Subcutaneous adipose tissue (tissue), 4 donors: Measurements from ENCODE around the gene NOL3. TPM values are rescaled to one million over a fixed set of nuclear protein-coding genes. Genes with fewer than 3 reads are reported as not detected.
A peak's percentile ranks its signal among the peaks of the same experiment; 100 is the strongest.

Source experiments
- small RNA-seq: library from RNA; depleted of rRNA; stranded (forward); fragments of <200 nt; gene quantifications from one replicate; pipeline ENCODE3, GENCODE V24; 2016
- total RNA-seq, 4 donors: library from RNA; depleted of rRNA; stranded (reverse); fragments of >200 nt; gene quantifications; one replicate each; pipeline ENCODE4 v1.1.0, GENCODE V29; 2016
- TF ChIP-seq, protein P1 (sequence below): fragments of 450-650 bp; IDR thresholded peaks from one replicate; pipeline ENCODE4 v1.5.1; 2016; ENCODE audit warnings: low read depth, mild to moderate bottlenecking, control low read depth, antibody characterized with exemption, moderate library complexity

NOL3 gene
- total RNA-seq, 4 donors from 2014 or later, result 22.9 to 106 (median 57.4) TPM

GRCh38 chr16:67212766-67213165 lies 42.4 kb downstream of the NOL3 start:
- TF ChIP-seq, protein P1, sequence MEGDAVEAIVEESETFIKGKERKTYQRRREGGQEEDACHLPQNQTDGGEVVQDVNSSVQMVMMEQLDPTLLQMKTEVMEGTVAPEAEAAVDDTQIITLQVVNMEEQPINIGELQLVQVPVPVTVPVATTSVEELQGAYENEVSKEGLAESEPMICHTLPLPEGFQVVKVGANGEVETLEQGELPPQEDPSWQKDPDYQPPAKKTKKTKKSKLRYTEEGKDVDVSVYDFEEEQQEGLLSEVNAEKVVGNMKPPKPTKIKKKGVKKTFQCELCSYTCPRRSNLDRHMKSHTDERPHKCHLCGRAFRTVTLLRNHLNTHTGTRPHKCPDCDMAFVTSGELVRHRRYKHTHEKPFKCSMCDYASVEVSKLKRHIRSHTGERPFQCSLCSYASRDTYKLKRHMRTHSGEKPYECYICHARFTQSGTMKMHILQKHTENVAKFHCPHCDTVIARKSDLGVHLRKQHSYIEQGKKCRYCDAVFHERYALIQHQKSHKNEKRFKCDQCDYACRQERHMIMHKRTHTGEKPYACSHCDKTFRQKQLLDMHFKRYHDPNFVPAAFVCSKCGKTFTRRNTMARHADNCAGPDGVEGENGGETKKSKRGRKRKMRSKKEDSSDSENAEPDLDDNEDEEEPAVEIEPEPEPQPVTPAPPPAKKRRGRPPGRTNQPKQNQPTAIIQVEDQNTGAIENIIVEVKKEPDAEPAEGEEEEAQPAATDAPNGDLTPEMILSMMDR, result no peak

DNA sequence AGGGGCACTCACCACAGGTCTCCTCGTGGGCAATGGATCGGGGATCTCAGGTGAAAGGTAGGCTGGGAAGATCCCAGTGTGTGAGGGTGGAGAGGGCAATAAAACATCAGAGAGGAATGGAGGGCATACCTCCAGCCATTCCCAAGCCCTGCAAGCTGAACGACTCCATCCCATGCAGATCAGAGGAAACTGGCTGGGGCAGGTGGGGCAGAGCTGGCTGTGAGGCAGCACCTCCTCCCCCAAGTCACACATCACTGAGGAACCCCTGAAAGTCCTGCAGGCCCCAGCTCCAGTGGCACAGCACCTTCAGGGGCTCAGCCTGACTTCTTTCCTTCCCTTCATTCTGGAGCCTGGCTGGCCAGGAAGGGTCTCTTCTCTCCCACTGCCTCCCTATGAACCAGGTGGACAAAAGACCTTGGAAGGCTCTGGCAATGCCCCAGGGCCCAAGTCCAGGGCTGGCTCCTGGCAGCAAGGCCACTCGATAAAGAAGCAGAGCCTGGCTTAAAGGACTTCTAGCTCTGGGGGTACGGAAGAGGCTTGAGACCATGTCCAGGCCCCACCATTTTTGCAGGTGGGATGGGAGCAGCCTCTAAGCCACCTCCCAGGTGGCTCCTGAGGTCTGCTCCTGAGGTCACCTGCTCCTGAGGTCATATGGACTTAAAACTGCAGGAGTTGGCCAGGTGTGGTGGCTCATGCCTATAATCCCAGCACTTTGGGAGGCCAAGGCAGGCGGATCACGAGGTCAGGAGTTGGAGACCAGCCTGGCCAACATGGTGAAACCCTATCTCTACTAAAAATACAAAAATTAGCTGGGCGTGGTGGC lies 43.1 kb downstream of the NOL3 start:
- TF ChIP-seq, protein P1, result no peak

DNA sequence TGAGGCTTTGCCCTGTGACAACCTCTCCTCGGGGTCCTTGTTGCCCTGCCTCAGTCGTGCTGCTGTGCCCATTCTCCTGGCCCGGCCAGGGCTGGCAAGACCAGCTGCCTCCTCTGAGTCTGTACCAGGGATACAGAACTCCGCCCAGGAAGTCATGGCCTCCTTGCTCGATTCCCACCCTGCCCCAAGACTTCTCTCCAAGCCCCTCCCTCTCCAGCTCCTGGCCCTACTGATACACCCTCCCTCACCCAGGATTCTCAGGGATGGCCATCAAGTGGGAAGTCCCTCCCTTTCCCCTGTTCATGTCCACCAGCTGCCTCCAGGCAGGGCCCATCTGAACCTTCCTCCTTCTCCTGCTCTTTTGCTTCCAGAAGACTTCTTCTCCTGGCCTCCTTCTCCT lies 45.4 kb downstream of the NOL3 start:
- TF ChIP-seq, protein P1, result no peak

DNA sequence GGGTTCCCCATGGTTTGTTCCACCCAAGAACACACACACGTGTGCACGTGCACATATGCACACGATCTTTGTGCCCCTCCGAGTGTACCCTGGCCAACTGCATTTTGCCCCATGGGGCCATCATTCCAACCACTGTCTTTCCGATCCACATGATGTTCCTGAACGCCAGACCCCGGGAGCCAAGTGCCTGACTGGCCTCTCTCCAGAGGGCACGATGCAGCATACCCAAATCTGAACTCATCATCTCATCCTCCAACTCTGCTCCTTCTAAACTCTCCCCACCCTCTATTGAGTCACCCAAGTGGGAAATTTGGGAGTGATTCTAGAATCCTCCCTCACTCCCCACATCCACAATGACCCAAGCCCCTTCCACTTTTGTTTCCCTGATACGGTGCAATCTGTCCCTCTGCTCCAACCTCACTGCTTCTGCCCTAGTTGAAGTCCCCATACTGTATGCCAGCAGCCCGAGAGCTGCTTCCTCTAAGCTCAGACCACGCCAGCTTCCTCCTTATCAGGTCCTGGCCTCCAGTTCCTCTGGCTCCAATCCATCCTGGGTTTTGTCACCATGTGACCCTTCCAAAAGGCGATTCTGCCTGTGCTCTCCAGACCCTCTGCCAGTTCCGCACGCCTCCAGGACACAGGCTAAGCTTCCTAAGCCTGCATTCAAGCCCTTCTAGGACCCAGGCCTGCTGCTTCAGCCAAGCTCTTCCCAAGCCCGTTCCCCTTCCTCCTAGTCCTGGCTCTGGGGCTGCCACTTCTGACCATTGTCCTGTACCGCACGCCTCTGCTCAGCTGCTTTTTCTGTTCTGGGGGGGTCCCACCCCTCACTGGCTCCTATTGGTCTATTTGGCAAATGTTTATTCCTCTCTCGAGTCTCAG lies 46.5 kb downstream of the NOL3 start:
- TF ChIP-seq, protein P1, result no peak

- TF ChIP-seq, protein P1, result no peak
These were observed 53.7 kb downstream of the NOL3 start for GRCh38 chr16:67223992-67224391.

Small RNA genes within 50 kb of the gene (small RNA-seq; reads per million reads assigned to genes)
- 44.8 reads per million, percentile 96 among the genes with 10 or more reads in this experiment for gene MIR328

Other genes with a start within 250 kb of the NOL3 start
- 10 to 100 TPM in 2 of 4 donors, 1 to 10 TPM in 2; 2.4 to 15.9 (median 9.8) TPM for gene RRAD, start 245.0 kb upstream of the NOL3 start, total RNA-seq
- 10 to 100 TPM; 59.2 to 67.0 (median 63.7) TPM for gene CIAO2B, start 236.1 kb upstream of the NOL3 start, total RNA-seq
- 10 to 100 TPM; 26.9 to 56.7 (median 35.1) TPM for gene CES2, start 235.0 kb upstream of the NOL3 start, total RNA-seq
- 1 to 10 TPM in 3 of 4 donors, under 1 TPM in 1; 0.16 to 3.1 (median 1.9) TPM for gene CES3, start 209.3 kb upstream of the NOL3 start, total RNA-seq
- gene CES4A, start 181.9 kb upstream of the NOL3 start, total RNA-seq, result 10 to 100 TPM in 1 of 4 donors, 1 to 10 TPM in 3; 5.4 to 25.2 (median 6.6) TPM
- gene CBFB, start 141.4 kb upstream of the NOL3 start, total RNA-seq, result 10 to 100 TPM; 35.2 to 46.2 (median 42.4) TPM
- gene PHAF1, start 60.6 kb upstream of the NOL3 start, total RNA-seq, result 10 to 100 TPM; 15.1 to 30.1 (median 19.1) TPM
- gene B3GNT9, start 19.5 kb upstream of the NOL3 start, total RNA-seq, result 1 to 10 TPM; 2.8 to 5.9 (median 4.6) TPM
- gene TRADD, start 10.6 kb upstream of the NOL3 start, total RNA-seq, result 10 to 100 TPM in 3 of 4 donors, 1 to 10 TPM in 1; 6.7 to 42.3 (median 33.6) TPM
- gene FBXL8, start 10.6 kb upstream of the NOL3 start, total RNA-seq, result 10 to 100 TPM in 3 of 4 donors, 1 to 10 TPM in 1; 4.2 to 13.2 (median 11.7) TPM
- 10 to 100 TPM; 17.3 to 44.3 (median 35.1) TPM for gene HSF4, start 5.8 kb upstream of the NOL3 start, total RNA-seq
- 10 to 100 TPM; 10.1 to 36.9 (median 12.5) TPM for gene MATCAP1, start 13.4 kb downstream of the NOL3 start, total RNA-seq
- gene EXOC3L1, start 19.6 kb downstream of the NOL3 start, total RNA-seq, result 10 to 100 TPM in 1 of 4 donors, 1 to 10 TPM in 2, under 1 TPM in 1; 0.17 to 13.8 (median 1.7) TPM
- gene E2F4, start 21.6 kb downstream of the NOL3 start, total RNA-seq, result 10 to 100 TPM; 48.1 to 70.8 (median 58.9) TPM
- gene ELMO3, start 28.6 kb downstream of the NOL3 start, total RNA-seq, result 1 to 10 TPM in 1 of 4 donors, under 1 TPM in 3; 0.51 to 1.5 (median 0.93) TPM
- gene TMEM208, start 56.6 kb downstream of the NOL3 start, total RNA-seq, result 10 to 100 TPM; 21.9 to 36.1 (median 33.3) TPM
- 10 to 100 TPM; 10.3 to 83.3 (median 20.9) TPM for gene FHOD1, start 76.9 kb downstream of the NOL3 start, total RNA-seq
- 1 to 10 TPM in 3 of 4 donors, not detected in 1; 1.0 to 2.3 (median 1.3) TPM for gene SLC9A5, start 78.4 kb downstream of the NOL3 start, total RNA-seq
- 10 to 100 TPM in 2 of 4 donors, 1 to 10 TPM in 2; 2.4 to 13.2 (median 10.2) TPM for gene PLEKHG4, start 109.0 kb downstream of the NOL3 start, total RNA-seq
- gene KCTD19, start 156.2 kb downstream of the NOL3 start, total RNA-seq, result under 1 TPM in 1 of 4 donors, not detected in 3; under 0.01 TPM
- gene LRRC36, start 156.3 kb downstream of the NOL3 start, total RNA-seq, result under 1 TPM in 1 of 4 donors, not detected in 3; 0.17 TPM
- 1 to 10 TPM; 2.0 to 5.9 (median 2.6) TPM for gene TPPP3, start 223.0 kb downstream of the NOL3 start, total RNA-seq
- gene ZDHHC1, start 245.9 kb downstream of the NOL3 start, total RNA-seq, result 10 to 100 TPM in 3 of 4 donors, 1 to 10 TPM in 1; 8.6 to 13.0 (median 11.4) TPM